OCI-LY1 (cell line): ENCODE measurements around the gene DIAPH1.

ENCODE experiments used
- CTCF ChIP-seq: fragments of 200-600 bp; sonication (generic), shearing (Covaris generic); IDR thresholded peaks from 2 replicates; pipeline ENCODE4 v1.5.1; 2017; ENCODE audit warnings: mild to moderate bottlenecking, antibody characterized with exemption, low read length, moderate library complexity, mixed read lengths
- EZH2 ChIP-seq: fragments of 200-600 bp; sonication (generic), shearing (Covaris generic); IDR thresholded peaks from 2 replicates; pipeline ENCODE4 v1.8.0; 2017; ENCODE audit warnings: borderline replicate concordance, mixed run types, mild to moderate bottlenecking, antibody characterized with exemption, low read length, moderate library complexity, mixed read lengths

GRCh38 chr5:141517312-141517711, 101.5 kb downstream of the DIAPH1 start:
- TF ChIP-seq CTCF (no peak), EZH2 (no peak)
